IPS-18a (cell line): Measurements from ENCODE around the gene POU2F2.
"Not testable (repeated sequence)": the region's sequence is repeated elsewhere in the genome, so short reads cannot be mapped to it uniquely, and the experiment has no call there.

ENCODE experiments used
- H3K27ac ChIP-seq: one replicate; pipeline ENCODE4 v1.5.1; 2013; ENCODE audit warnings: low read length
- H3K27me3 ChIP-seq: one replicate; pipeline ENCODE4 v1.6.1; 2013; ENCODE audit warnings: mild to moderate bottlenecking, low read length; ENCODE audit not compliant: control insufficient read depth, insufficient read depth
- H3K36me3 ChIP-seq: one replicate; pipeline ENCODE4 v1.6.1; 2013; ENCODE audit warnings: low read depth, low read length; ENCODE audit not compliant: control insufficient read depth
- H3K4me1 ChIP-seq: one replicate; pipeline ENCODE4 v1.6.1; 2013; ENCODE audit warnings: low read depth, low read length; ENCODE audit not compliant: control insufficient read depth
- H3K4me3 ChIP-seq: one replicate; pipeline ENCODE4 v1.5.1; 2013; ENCODE audit warnings: low read length
- H3K9ac ChIP-seq: one replicate; pipeline ENCODE4 v1.6.1; 2013; ENCODE audit warnings: mild to moderate bottlenecking, low read length, moderate library complexity
- H3K9me3 ChIP-seq: one replicate; pipeline ENCODE4 v1.6.1; 2013; ENCODE audit warnings: low read depth, low read length; ENCODE audit not compliant: control insufficient read depth

The POU2F2 gene

GRCh38 chr19:42059196-42059595 is 73.0 kb downstream of the POU2F2 start:
- Histone ChIP-seq H3K27me3 (no peaks in the 10 kb centered on the region), H3K27ac (no peak overlapping the region), H3K9ac (no peak overlapping the region), H3K9me3 (no peaks in the 10 kb centered on the region), H3K36me3 (peaks cover 64% of the 10 kb centered on the region), H3K4me3 (no peak overlapping the region), H3K4me1 (no peaks in the 10 kb centered on the region)

GRCh38 chr19:42057846-42058245 is 74.4 kb downstream of the POU2F2 start:
- H3K36me3 ChIP-seq: peaks cover 62% of the 10 kb centered on the region
- H3K9me3 ChIP-seq: no peaks in the 10 kb centered on the region
- no peaks in the 10 kb centered on the region for H3K27me3 ChIP-seq
- H3K4me3 ChIP-seq: no peak overlapping the region
- no peaks in the 10 kb centered on the region for H3K4me1 ChIP-seq
- no peak overlapping the region for H3K27ac ChIP-seq
- no peak overlapping the region for H3K9ac ChIP-seq

- H3K36me3 ChIP-seq: peaks cover 55% of the 10 kb centered on the region
- H3K4me1 ChIP-seq: no peaks in the 10 kb centered on the region
- no peaks in the 10 kb centered on the region for H3K27me3 ChIP-seq
- no peaks in the 10 kb centered on the region for H3K9me3 ChIP-seq
- no peak overlapping the region for H3K4me3 ChIP-seq
- no peak overlapping the region for H3K9ac ChIP-seq
- no peak overlapping the region for H3K27ac ChIP-seq
Measured at GRCh38 chr19:42054205-42054604, 78.0 kb downstream of the POU2F2 start.

- Histone ChIP-seq H3K4me1 (no peaks in the 10 kb centered on the region), H3K9me3 (no peaks in the 10 kb centered on the region), H3K9ac (no peak overlapping the region), H3K27me3 (no peaks in the 10 kb centered on the region), H3K27ac (no peak overlapping the region), H3K4me3 (no peak overlapping the region), H3K36me3 (peaks cover 51% of the 10 kb centered on the region)
Measured at GRCh38 chr19:42053037-42053935, 79.0 kb downstream of the POU2F2 start.

- Histone ChIP-seq H3K9ac (no peak overlapping the region), H3K4me3 (no peak overlapping the region), H3K36me3 (peaks cover 51% of the 10 kb centered on the region), H3K4me1 (no peaks in the 10 kb centered on the region), H3K9me3 (no peaks in the 10 kb centered on the region), H3K27ac (no peak overlapping the region), H3K27me3 (no peaks in the 10 kb centered on the region)
Measured at GRCh38 chr19:42052241-42052863, 79.9 kb downstream of the POU2F2 start.

GRCh38 chr19:42051166-42052115 is 80.8 kb downstream of the POU2F2 start:
- Histone ChIP-seq H3K27me3 (no peaks in the 10 kb centered on the region), H3K4me3 (no peak overlapping the region), H3K4me1 (no peaks in the 10 kb centered on the region), H3K9ac (no peak overlapping the region), H3K9me3 (no peaks in the 10 kb centered on the region), H3K36me3 (peaks cover 44% of the 10 kb centered on the region), H3K27ac (no peak overlapping the region)

GRCh38 chr19:42048992-42049391 is 83.3 kb downstream of the POU2F2 start:
- H3K4me1 ChIP-seq: no peaks in the 10 kb centered on the region
- peaks cover 48% of the 10 kb centered on the region for H3K36me3 ChIP-seq
- no peak overlapping the region for H3K9ac ChIP-seq
- no peak overlapping the region for H3K4me3 ChIP-seq
- no peaks in the 10 kb centered on the region for H3K27me3 ChIP-seq
- H3K27ac ChIP-seq: no peak overlapping the region
- H3K9me3 ChIP-seq: no peaks in the 10 kb centered on the region

- Histone ChIP-seq H3K9ac (no peak overlapping the region), H3K27me3 (no peaks in the 10 kb centered on the region), H3K36me3 (peaks cover 48% of the 10 kb centered on the region), H3K27ac (no peak overlapping the region), H3K9me3 (no peaks in the 10 kb centered on the region), H3K4me3 (no peak overlapping the region), H3K4me1 (no peaks in the 10 kb centered on the region)
Measured at GRCh38 chr19:42045575-42045974, 86.7 kb downstream of the POU2F2 start.

GRCh38 chr19:42042455-42043170 is 89.6 kb downstream of the POU2F2 start:
- H3K27me3 ChIP-seq: no peaks in the 10 kb centered on the region
- no peak overlapping the region for H3K4me3 ChIP-seq
- H3K4me1 ChIP-seq: no peaks in the 10 kb centered on the region
- no peaks in the 10 kb centered on the region for H3K9me3 ChIP-seq
- no peak overlapping the region for H3K27ac ChIP-seq
- no peak overlapping the region for H3K9ac ChIP-seq
- peaks cover 65% of the 10 kb centered on the region for H3K36me3 ChIP-seq

GRCh38 chr19:42040491-42040890 is 91.8 kb downstream of the POU2F2 start:
- H3K27ac ChIP-seq, H3K9ac ChIP-seq, H3K9me3 ChIP-seq, H3K27me3 ChIP-seq, H3K4me1 ChIP-seq, H3K4me3 ChIP-seq: not testable (repeated sequence)
- peaks cover 59% of the 10 kb centered on the region for H3K36me3 ChIP-seq

GRCh38 chr19:42040031-42040430 is 92.2 kb downstream of the POU2F2 start:
- no peak overlapping the region for H3K4me3 ChIP-seq
- peaks cover 55% of the 10 kb centered on the region for H3K36me3 ChIP-seq
- H3K4me1 ChIP-seq: no peaks in the 10 kb centered on the region
- no peaks in the 10 kb centered on the region for H3K9me3 ChIP-seq
- no peaks in the 10 kb centered on the region for H3K27me3 ChIP-seq
- no peak overlapping the region for H3K9ac ChIP-seq
- H3K27ac ChIP-seq: no peak overlapping the region
